Measurements from ENCODE around the gene SNAP47.

SNAP47 gene

DNA sequence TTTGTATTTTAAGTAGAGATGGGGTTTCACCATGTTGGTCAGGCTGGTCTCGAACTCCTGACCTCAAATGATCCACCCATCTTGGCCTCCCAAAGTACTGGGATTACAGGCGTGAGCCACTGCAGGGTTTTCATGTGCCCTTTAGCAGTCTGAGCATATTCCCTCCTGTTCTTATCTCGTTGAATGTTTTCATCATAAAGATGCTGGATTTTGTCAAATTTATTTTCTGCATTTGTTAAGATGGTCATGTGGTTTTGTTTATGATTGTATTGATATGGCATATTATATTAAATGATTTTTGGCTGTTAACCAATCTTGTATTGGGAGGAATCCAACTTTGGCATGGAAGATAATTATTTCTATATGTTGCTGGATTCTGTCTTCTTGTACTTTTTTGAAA is 8.9 kb upstream of the SNAP47 start:
- no peak for TF ChIP-seq POLR2AphosphoS5 (IDR thresholded peaks at IDR 0.05; ENCODE audit: low read depth, low read length)
- no peak for TF ChIP-seq TAF1 (IDR thresholded peaks at IDR 0.05; ENCODE audit: borderline replicate concordance, insufficient read depth, low read length)
- TF ChIP-seq SIN3A (IDR thresholded peaks at IDR 0.05; ENCODE audit: borderline replicate concordance, insufficient read depth, low read length): no peak
- no peak for TF ChIP-seq REST (IDR thresholded peaks at IDR 0.05; ENCODE audit: insufficient read depth in 1 of 2, low read depth in 2 of 2, low read length in 2 of 2)
- TF ChIP-seq FOXP2 (optimal IDR thresholded peaks at IDR 0.05; ENCODE audit: borderline replicate concordance, extremely low read depth, extremely low read length, insufficient read depth): no peak

- TF ChIP-seq TAF1 (IDR thresholded peaks at IDR 0.05; ENCODE audit: borderline replicate concordance, insufficient read depth, low read length): no peak
- TF ChIP-seq POLR2AphosphoS5 (IDR thresholded peaks at IDR 0.05; ENCODE audit: low read depth, low read length): no peak
- no peak for TF ChIP-seq SIN3A (IDR thresholded peaks at IDR 0.05; ENCODE audit: borderline replicate concordance, insufficient read depth, low read length)
- no peak for TF ChIP-seq REST (IDR thresholded peaks at IDR 0.05; ENCODE audit: insufficient read depth in 1 of 2, low read depth in 2 of 2, low read length in 2 of 2)
- no peak for TF ChIP-seq FOXP2 (optimal IDR thresholded peaks at IDR 0.05; ENCODE audit: borderline replicate concordance, extremely low read depth, extremely low read length, insufficient read depth)
Measured at GRCh38 chr1:227726924-227727599, 8.2 kb upstream of the SNAP47 start.

GRCh38 chr1:227728059-227728891 is 7.0 kb upstream of the SNAP47 start:
- TF ChIP-seq REST (IDR thresholded peaks at IDR 0.05; ENCODE audit: insufficient read depth in 1 of 2, low read depth in 2 of 2, low read length in 2 of 2) (no peak), POLR2AphosphoS5 (IDR thresholded peaks at IDR 0.05; ENCODE audit: low read depth, low read length) (peak; percentile 40; the same call in 1 of the 2 replicates)

- TF ChIP-seq FOXP2 (optimal IDR thresholded peaks at IDR 0.05; ENCODE audit: borderline replicate concordance, extremely low read depth, extremely low read length, insufficient read depth): no peak
- TF ChIP-seq REST (IDR thresholded peaks at IDR 0.05; ENCODE audit: insufficient read depth in 1 of 2, low read depth in 2 of 2, low read length in 2 of 2): no peak
- TF ChIP-seq POLR2AphosphoS5 (IDR thresholded peaks at IDR 0.05; ENCODE audit: low read depth, low read length): no peak
- TF ChIP-seq TAF1 (IDR thresholded peaks at IDR 0.05; ENCODE audit: borderline replicate concordance, insufficient read depth, low read length): no peak
- TF ChIP-seq SIN3A (IDR thresholded peaks at IDR 0.05; ENCODE audit: borderline replicate concordance, insufficient read depth, low read length): no peak
Measured at GRCh38 chr1:227728892-227729143, 6.4 kb upstream of the SNAP47 start.

Data from PFSK-1 (cell line).